HL-60/S4 (cell line): ENCODE measurements around the gene SCAMP2.
"Not testable (repeated sequence)": the region's sequence is repeated elsewhere in the genome, so short reads cannot be mapped to it uniquely, and the experiment has no call there.

Experiments used
- in situ Hi-C: fragments of 300-500 bp; cut with MboI; formaldehyde crosslinking; loops from 2 replicates; pipeline ENCODE4 v1.14.3; 2022; ENCODE audit warnings: low sequenced_read_pairs

Gene SCAMP2, protein sequence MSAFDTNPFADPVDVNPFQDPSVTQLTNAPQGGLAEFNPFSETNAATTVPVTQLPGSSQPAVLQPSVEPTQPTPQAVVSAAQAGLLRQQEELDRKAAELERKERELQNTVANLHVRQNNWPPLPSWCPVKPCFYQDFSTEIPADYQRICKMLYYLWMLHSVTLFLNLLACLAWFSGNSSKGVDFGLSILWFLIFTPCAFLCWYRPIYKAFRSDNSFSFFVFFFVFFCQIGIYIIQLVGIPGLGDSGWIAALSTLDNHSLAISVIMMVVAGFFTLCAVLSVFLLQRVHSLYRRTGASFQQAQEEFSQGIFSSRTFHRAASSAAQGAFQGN

GRCh38 chr15:74873036-74873755, at the start of gene SCAMP2:
TSS of gene SCAMP2 (minus strand) at chr15:74873365. CDS start at chr15:74873255, 110 bp downstream.
- in situ Hi-C loops: no loop called here

DNA sequence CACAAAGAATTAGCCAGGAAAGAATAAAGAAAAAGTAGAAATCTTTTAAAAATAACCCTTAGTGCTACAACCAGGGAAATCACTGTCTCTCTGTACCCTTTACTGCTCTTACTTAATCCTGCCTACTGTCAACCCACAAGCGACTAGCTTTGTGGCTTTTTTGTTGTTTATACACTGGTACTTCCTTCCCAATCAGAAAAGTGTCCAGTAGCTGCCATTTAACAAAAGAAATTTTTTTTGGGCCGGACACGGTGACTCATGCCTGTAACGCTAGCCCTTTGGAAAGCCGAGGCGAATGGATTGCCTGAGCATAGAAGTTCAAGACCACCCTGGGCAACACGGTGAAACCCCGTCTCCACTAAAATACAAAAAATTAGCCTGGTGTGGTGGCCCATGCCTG, 47.3 kb upstream of the SCAMP2 start:
- in situ Hi-C loops: no loop called here

GRCh38 chr15:74917676-74918075, 44.5 kb upstream of the SCAMP2 start:
- in situ Hi-C loops: no loop called here

DNA sequence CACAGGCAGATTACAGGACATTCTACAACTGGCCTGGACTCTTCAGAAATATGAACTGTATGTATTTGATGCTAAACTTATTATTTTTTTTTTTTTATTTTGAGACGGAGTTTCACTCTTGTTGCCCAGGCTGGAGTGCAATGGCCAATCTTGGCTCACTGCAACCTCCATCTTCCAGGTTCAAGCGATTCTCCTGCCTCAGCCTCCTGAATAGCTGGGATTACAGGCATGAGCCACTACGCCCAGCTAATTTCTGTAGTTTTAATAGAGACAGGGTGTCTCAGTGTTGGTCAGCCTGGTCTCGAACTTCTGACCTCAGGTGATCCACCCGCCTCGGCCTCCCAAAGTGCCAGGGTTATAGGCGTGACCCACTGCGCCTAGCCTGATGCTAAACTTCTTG, 40.6 kb upstream of the SCAMP2 start:
- in situ Hi-C loops: not testable (repeated sequence)

GRCh38 chr15:74913041-74913440, 39.9 kb upstream of the SCAMP2 start:
- in situ Hi-C loops: no loop called here

DNA sequence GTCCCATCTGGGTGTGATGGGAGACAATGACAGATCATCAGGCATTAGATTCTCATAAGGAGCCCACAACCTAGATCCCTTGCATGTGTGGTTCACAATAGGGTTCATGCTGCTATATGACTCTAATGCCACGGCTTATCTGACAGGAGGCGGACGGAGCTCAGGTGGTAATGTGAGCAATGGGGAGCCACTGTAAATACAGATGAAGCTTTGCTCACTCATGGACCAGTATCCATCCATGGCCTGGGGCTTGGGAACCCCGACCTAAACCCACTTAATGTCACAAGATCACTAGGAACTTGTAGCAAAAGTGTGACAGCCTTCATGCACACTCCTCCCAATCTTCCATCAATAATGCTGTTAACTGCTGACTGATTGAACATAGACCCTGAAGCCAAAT, 35.5 kb upstream of the SCAMP2 start:
- in situ Hi-C loops: no loop called here

- in situ Hi-C loops: no loop called here
These were observed 34.2 kb upstream of the SCAMP2 start for GRCh38 chr15:74907163-74907870.

GRCh38 chr15:74906450-74907162, 33.4 kb upstream of the SCAMP2 start, which contains the start of gene FAM219B:
TSS of gene FAM219B (minus strand) at chr15:74906851. CDS start at chr15:74906800, 51 bp downstream.
- in situ Hi-C loops: no loop called here

DNA sequence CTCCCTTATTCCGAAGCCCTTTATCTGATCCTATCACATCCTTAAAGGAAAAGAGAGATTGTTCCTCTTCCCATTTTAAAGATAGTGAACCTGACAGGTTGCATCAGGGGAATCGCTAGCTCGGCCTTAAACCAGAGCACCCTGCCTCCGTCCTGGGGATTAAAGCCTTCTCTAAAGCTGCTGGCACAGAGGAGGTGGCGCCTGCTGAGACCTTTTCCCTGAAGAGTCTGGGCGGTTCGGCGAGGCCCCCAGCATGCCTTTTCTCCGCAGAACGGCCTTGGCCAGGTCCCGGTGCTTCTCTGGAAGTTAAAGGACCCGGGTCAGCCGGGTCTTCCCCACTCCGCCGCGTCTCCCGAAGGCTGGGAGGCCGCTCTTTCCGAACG, 32.9 kb upstream of the SCAMP2 start:
- in situ Hi-C loops: no loop called here

DNA sequence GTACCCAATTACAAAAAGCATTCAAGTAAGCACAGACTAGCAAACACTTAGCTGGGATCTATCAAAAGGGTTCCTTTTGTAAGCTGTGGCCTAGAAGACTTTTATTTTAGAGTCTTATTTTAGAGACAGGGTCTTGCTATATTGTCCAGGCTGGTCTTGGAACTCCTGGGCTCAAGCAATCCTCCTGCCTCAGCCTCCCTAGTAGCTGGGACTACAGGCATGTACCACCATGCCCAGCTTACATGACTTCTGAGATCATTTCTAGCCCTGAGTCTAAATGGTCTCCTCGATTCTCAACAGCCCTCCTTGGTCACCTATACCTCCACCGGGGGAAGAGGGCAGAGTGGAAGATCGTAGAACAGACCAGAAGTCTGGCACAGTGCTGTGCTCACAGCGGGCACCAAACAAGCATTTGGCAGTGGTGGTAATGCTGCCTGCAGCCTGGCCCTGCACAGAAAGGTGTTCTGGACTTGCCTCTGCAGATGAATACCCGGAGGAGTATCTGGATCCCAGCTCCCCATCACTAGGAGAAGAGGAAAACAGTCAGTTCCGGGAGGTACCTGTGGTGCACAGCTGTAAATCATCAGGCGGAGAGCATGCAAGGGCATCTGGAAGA, 31.1 kb upstream of the SCAMP2 start:
- in situ Hi-C loops: no loop called here

DNA sequence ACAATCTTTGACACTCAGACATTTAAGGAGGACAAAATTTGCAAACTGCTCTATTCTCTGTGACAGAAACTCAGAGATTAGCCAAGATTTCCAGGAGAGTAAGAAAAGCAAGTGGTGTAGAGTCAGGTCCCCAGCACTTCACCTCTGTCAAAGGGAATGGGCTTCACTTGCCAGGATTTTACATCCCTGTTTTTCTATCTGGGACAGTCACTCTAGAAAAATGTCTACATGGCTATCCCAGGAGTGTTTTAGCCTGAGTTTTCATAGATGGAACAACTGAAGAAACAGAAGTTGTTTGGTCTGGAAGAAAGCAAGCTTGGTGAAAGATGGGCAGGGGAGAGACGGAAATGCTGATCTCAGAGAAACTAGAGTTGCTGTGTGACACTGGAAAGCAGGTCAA, 30.5 kb upstream of the SCAMP2 start:
- in situ Hi-C loops: no loop called here

DNA sequence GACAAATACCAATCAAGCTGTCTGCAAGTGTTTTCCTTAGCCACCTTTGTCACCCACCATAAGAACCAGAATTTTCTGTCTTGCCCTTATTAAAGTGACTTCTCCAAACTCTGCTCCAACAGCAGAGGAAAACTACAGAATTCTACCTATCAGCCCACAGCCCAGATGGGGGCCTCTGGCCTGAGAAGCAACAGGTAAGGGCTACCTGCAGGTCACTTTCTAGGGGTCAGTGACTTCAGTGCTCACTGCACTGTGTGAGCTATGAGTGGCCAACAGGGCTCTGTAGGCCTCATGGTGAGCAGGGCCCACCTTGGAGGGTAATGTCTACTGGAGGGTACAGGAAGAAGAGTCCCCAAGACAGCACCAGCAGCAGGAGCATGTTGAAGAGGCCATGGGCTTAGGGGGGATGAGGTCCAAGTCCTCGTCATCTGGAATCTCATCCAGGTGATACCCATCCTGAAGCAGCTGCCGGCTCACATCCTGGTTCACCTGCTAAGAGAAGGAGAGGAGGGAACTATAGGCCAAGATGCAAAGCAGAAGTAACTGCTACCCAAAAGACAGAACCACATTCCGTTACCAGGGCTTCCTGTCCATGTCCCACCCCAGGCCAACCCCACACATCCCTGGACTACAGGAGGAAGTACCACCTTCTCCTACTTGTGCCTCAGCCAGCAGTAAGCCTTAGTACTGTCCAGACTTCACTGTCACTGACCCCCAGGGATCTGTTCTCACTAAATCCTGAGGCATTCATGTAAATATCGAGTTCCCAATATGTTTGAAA, 29.3 kb upstream of the SCAMP2 start:
- in situ Hi-C loops: no loop called here

DNA sequence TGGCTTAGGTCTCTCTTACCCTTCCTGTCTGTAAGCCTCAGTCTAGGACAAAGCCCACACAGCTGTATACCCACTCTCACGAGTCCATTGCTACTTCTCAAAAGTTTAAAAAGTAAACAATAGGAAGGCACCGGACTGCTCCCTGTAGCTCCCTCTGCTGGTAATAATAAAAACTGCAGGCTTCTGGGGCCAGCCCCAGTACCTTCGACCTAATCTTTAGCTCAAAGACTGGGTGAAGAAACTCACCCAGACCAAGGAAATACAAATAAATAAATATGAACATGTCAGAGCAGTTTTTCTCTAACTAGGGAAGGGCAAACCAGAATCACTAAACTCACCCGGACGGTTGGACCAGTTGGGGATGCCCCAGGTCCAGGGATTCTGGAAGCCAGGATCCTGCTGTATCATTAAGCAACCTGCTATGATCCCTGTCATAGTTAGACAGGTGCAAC, 28.5 kb upstream of the SCAMP2 start:
- in situ Hi-C loops: no loop called here

DNA sequence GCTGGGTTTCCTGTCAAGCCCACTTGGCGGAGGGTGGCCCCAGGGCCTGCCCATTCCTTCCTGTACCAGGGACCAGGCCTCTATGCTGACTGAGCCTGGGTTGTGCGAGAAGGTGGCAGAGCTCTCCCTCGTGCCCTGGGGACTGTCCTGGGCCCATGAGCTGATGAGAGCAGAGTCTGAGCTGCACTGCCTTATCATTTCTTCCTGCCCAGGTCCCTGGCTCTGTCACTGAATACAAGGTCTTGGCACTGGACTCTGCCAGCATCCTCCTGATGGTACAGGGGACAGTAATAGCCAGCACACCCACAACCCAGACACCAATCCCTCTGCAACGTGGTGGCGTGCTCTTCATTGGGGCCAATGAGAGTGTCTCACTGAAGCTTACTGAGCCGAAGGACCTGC, 24.1 kb upstream of the SCAMP2 start:
- in situ Hi-C loops: no loop called here

DNA sequence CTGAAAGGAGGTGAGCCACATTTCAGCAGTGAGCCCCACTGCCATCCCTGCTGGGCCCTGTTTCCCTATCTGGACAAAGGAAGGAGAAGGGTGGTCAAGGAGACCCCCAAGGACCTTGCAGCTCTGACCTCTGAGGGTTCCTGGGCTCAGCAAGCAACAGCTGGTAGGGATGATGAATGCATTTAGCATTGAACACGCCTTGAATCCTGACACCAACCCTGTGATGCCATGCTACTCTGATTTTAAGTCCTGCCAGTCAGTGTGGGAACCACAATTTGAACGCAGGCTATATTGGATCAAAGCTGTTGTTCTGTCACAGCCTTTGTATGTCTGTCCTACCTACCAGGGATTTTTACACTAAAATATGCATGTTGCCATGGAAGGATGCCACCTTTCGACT, 23.2 kb upstream of the SCAMP2 start:
- in situ Hi-C loops: no loop called here

GRCh38 chr15:74895830-74896229, 22.7 kb upstream of the SCAMP2 start:
- in situ Hi-C loops: no loop called here

- in situ Hi-C loops: not testable (repeated sequence)
These were observed 21.2 kb upstream of the SCAMP2 start for GRCh38 chr15:74894383-74894782.

GRCh38 chr15:74893627-74894026, 20.5 kb upstream of the SCAMP2 start:
- in situ Hi-C loops: no loop called here

- in situ Hi-C loops: no loop called here
These were observed 19.8 kb upstream of the SCAMP2 start for GRCh38 chr15:74892931-74893330.

GRCh38 chr15:74892313-74892712, 19.1 kb upstream of the SCAMP2 start:
- in situ Hi-C loops: no loop called here
